Measurements from ENCODE around the gene ABCC1.

- TF ChIP-seq, protein P1, sequence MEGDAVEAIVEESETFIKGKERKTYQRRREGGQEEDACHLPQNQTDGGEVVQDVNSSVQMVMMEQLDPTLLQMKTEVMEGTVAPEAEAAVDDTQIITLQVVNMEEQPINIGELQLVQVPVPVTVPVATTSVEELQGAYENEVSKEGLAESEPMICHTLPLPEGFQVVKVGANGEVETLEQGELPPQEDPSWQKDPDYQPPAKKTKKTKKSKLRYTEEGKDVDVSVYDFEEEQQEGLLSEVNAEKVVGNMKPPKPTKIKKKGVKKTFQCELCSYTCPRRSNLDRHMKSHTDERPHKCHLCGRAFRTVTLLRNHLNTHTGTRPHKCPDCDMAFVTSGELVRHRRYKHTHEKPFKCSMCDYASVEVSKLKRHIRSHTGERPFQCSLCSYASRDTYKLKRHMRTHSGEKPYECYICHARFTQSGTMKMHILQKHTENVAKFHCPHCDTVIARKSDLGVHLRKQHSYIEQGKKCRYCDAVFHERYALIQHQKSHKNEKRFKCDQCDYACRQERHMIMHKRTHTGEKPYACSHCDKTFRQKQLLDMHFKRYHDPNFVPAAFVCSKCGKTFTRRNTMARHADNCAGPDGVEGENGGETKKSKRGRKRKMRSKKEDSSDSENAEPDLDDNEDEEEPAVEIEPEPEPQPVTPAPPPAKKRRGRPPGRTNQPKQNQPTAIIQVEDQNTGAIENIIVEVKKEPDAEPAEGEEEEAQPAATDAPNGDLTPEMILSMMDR (IDR thresholded peaks at IDR 0.05; ENCODE audit: low read length): no peak
- no peak for TF ChIP-seq EZH2 (IDR thresholded peaks at IDR 0.05; ENCODE audit: borderline replicate concordance, low read length)
Observed at GRCh38 chr16:16092925-16093627, 143.7 kb downstream of the ABCC1 start.
